ENCODE data around the gene MB.

MB gene

DNA sequence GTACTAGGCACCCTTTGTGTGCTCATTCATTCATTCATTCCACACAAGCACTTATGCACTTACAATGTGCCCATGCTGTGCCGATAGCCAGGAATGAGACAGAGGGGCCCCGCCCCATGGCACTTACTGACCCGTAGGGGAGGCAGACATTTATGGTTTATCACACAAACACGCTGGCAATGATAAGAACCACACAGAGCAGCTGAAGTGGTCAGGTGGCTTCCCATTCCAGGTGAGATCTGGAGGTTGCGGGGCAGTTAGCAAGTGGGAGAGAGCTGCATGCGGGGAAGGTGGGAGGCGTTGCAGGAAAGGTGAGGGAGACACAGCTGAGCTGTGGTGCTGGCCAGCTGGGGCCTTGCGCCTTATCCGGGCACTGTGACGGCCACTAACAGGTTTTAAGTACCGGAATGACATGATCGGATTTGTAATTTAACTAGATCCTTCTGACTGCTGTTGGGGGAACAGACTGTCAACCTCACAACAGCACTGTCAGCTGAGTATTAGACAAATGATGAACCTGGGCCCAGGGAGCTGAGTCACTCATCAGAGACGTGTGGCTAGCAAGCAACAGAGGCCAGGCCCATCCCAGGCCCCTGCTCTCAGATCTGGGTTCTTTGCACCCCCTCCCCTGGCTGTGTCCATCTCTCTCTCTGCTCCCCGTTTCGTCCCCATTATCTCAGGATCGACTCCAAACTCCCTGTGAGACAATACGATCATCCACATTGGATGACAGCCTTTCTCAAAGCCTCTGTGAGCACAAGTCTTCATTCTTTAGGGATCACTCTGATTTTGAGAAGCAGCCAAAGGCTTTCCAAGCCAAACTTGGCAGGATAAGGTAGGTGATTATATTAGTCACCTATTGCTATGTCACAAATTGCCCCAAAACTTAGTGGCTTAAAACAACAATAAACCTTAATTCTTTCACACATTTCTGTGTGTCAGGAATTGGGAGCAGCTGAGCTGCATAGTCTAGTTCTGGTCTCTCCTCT lies 48.1 kb downstream of the MB start:
- DNase-seq (ENCODE audit: low read depth): peak; percentile 62
- TF ChIP-seq, protein P1, sequence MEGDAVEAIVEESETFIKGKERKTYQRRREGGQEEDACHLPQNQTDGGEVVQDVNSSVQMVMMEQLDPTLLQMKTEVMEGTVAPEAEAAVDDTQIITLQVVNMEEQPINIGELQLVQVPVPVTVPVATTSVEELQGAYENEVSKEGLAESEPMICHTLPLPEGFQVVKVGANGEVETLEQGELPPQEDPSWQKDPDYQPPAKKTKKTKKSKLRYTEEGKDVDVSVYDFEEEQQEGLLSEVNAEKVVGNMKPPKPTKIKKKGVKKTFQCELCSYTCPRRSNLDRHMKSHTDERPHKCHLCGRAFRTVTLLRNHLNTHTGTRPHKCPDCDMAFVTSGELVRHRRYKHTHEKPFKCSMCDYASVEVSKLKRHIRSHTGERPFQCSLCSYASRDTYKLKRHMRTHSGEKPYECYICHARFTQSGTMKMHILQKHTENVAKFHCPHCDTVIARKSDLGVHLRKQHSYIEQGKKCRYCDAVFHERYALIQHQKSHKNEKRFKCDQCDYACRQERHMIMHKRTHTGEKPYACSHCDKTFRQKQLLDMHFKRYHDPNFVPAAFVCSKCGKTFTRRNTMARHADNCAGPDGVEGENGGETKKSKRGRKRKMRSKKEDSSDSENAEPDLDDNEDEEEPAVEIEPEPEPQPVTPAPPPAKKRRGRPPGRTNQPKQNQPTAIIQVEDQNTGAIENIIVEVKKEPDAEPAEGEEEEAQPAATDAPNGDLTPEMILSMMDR (IDR thresholded peaks at IDR 0.05; ENCODE audit: insufficient read depth, low read depth, low read length, missing control alignments): no peak
- H3K4me3 ChIP-seq (ENCODE audit: low read length): no peak overlapping the region

GRCh38 chr22:35567351-35568141 lies 49.6 kb downstream of the MB start:
- H3K4me3 ChIP-seq (ENCODE audit: low read length): no peak overlapping the region
- TF ChIP-seq, protein P1 (IDR thresholded peaks at IDR 0.05; ENCODE audit: insufficient read depth, low read depth, low read length, missing control alignments): no peak
- DNase-seq (ENCODE audit: low read depth): no peak

DNA sequence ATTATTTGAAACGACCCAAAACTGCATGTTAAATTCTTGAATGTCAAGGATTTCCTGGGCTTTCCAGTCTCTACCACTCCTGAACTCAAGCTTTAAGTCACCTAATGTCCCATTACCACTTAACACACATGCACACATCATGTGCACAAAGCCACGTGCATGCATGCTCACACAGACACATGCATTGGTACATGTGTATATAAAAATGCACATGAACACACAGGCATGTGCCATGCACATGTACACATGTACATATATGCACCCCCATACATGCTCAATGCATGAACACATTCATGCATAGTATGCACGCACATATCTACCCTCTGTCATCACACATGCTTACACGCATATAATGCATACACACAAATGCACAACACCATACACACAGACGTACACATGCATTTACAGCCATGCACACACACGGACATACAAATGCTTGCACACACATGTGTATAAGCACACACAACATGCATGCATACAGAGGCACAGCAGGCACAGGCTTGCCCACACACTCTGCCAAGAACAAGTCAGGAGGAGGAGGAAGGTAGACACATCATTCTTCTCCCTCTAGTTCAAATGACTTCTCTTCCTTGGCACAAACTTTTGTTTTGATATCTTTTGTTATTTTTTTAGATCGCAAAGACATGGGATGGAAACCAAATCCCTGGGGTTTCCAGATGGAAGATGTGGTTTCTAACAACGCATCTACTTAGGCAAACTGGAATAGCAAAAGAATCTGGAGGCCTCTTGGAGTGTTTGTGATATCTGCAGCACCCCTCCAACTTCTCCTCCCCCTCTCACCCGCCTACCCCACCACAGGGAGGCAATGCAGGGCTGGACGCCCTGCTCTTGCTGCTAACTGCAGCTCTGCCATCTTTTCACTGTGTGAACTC lies 51.9 kb downstream of the MB start:
- H3K4me3 ChIP-seq (ENCODE audit: low read length): no peak overlapping the region
- peak; percentile 27 for DNase-seq (ENCODE audit: low read depth)
- TF ChIP-seq, protein P1 (IDR thresholded peaks at IDR 0.05; ENCODE audit: insufficient read depth, low read depth, low read length, missing control alignments): no peak

DNA sequence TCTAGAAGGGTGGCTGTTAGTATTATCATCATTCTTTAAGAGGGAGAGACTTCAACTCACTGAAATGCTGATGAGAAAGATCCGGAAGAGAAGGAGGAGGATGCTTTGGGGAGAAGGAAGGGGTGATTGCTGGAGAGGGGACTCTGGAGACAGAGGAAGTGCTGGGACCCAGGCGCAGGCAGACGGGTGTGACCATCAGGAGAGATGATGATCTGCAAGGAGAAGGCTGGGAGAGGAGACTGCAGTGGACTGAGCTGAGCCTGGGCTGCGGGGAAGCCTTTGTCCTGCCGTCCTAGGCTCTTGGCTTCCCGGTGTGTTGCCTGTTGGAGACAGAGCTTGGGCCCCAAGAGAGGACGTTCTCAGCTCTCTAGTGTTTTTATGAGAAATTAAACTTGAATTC lies 53.9 kb downstream of the MB start:
- DNase-seq (ENCODE audit: low read depth): no peak
- H3K4me3 ChIP-seq (ENCODE audit: low read length): no peak overlapping the region
- TF ChIP-seq, protein P1 (IDR thresholded peaks at IDR 0.05; ENCODE audit: insufficient read depth, low read depth, low read length, missing control alignments): no peak

- H3K4me3 ChIP-seq (ENCODE audit: low read length): no peak overlapping the region
- TF ChIP-seq, protein P1 (IDR thresholded peaks at IDR 0.05; ENCODE audit: insufficient read depth, low read depth, low read length, missing control alignments): no peak
- DNase-seq (ENCODE audit: low read depth): peak; percentile 65
Measured at GRCh38 chr22:35561796-35562526, 55.2 kb downstream of the MB start.

- TF ChIP-seq, protein P1 (IDR thresholded peaks at IDR 0.05; ENCODE audit: insufficient read depth, low read depth, low read length, missing control alignments): no peak
- DNase-seq (ENCODE audit: low read depth): no peak
- H3K4me3 ChIP-seq (ENCODE audit: low read length): no peak overlapping the region
Measured at GRCh38 chr22:35560824-35561223, 56.3 kb downstream of the MB start.

All from epithelial cell of esophagus (primary cell).